ENCODE results near the gene RECK.

Gene RECK

DNA sequence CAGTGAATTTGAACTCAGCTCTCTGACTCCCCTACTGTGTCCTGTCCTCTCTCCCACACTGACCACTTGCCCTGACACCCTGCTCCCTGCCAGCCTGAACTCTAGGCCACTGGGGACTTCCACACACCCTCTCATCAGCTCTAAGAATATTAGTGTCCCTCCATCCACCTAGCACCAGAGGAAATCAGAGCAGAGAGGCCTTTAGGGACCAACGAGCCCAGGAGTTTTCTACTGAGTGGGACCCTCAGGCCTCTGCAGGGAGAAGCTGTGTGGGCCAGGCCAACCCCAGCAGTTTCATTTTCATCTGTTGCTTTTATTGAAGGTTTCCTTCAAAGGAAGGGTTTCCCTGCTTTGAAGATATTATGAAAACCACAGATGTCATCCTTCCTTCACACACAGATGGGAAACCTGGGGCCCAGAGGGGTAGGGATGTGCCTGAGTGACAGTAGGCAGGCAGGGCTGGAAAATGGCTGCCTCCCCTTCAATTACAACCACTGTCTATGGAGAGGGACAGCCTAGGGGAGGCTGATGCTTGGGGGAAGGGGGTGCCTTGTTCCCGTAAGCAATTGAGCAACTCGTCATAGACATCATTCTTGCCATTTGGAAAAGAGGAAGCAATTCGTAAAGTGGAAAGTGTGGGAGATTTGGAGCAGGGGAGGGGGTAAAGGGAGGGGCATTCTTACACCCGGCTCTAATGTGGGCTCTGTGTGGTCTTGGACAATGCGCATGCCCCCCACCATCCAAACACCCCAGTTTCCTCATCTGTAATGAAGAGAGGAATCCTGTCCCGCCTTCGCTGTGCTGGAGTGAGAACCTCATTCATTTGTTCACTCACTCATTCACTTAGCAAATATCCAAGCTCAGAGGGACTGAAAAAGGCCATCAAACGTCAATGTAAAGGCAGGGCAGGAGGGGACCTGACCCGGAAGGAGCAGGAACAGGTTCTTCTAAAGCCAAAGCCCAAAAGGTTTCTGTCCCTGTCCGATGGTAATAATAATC lies 103.7 kb downstream of the RECK start:
- DNase-seq (ENCODE audit: low spot score), result no peak

GRCh38 chr9:36141288-36141687 lies 104.6 kb downstream of the RECK start:
- peak; percentile 47 for DNase-seq (ENCODE audit: low spot score)

DNA sequence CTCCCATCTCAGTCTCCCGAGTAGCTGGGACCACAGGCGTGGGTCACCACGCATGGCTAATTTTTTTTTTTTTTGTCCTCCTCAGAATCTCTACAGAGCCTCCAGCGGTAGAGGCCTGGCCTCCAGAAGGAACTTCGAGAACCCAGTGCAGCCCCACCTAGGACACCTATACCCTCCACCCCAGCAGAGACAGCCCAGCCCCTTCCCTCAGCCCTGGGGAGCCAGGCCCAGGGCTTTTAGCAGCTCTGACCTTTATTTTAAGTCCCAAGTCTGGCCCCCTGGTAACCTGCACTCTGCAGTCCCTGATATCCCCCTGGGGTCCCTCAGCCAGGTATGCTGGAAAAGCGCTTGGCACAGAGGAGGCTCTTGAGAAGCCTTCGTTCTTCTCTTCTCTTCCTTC lies 105.0 kb downstream of the RECK start:
- no peak for DNase-seq (ENCODE audit: low spot score)

- DNase-seq (ENCODE audit: low spot score), result no peak
These were observed 106.0 kb downstream of the RECK start for GRCh38 chr9:36142510-36143244.

DNA sequence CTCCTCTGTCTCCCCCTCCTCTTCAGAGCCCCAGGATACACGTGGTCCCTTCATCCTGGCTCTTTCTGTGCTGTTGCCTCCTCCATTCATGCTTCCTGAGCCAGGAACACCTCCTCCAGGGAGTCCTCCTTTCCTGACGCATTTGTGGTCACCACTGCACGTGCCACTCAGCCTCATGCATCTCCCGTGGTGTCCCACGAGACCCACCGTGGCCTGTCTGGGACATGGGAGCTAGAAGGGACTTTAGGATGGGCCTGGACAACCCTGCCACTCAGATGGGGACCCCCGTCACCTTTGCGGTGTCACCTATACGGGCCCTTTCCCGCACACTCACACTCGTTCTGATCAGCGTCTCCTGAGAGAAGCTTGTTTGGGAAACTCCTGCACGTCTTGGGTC lies 106.5 kb downstream of the RECK start:
- no peak for DNase-seq (ENCODE audit: low spot score)

GRCh38 chr9:36144309-36145232 lies 107.9 kb downstream of the RECK start:
- no peak for DNase-seq (ENCODE audit: low spot score)

DNA sequence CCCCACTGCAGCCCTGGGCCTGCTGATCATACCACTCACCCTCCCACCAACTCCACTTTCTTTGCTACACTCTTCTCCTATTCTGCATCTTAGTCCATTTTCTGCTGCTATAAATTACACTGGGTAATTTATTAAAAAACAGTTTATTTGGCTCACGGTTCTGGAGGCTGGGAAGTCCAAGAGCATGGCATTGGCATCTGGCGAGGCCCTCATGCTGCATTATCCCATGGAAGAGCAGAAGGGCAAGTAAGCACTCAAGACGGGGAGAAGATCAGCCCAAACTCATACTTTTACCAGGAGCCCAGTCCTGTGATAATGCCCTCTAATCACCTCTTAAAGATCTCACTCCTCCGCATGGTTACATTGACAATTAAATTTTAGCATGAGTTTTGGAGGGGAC lies 109.3 kb downstream of the RECK start:
- no peak for DNase-seq (ENCODE audit: low spot score)

DNA sequence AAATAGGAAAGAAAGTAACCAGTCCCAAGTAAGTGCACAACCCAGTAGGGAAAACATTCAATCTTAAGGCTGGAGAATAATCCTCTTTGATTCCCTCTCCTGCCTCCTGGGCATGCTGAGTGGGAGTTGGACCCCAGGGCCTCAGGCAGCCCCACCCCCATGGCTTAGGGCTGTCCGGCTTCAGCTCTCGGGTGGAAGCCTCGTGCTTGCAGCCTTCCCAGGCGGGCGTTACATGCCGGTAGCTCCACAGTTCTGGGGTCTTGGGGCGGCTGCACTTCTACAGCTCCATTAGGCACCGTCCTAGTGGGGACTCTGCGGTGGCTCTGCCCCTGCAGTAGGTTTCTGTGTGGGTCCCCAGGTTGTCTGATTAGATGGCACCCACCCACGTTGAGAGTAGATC lies 109.9 kb downstream of the RECK start:
- no peak for DNase-seq (ENCODE audit: low spot score)

GRCh38 chr9:36147441-36148175 lies 110.9 kb downstream of the RECK start:
- no peak for DNase-seq (ENCODE audit: low spot score)

GRCh38 chr9:36148311-36149051 lies 111.8 kb downstream of the RECK start:
- DNase-seq (ENCODE audit: low spot score), result peak; percentile 94

DNA sequence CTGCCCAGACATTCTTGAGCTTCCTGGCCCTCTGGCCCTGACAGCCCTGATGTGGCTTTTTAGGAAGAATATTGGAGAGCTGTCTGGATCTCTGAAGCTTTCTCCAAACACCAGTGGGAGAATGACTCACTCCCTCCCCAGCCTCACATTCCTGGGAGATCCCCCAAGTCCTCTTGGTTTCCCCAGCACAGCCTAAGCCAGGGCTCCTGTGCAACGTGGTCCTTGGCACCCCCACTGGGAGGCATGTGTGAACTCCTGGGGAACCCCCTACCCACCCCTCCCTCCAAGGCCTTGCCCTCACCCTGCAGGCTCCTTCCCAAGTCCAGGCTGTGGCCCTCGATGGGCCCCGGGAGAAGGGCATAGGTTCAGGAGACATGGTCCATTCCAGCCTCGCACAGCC lies 112.5 kb downstream of the RECK start:
- DNase-seq (ENCODE audit: low spot score), result peak; percentile 88

DNA sequence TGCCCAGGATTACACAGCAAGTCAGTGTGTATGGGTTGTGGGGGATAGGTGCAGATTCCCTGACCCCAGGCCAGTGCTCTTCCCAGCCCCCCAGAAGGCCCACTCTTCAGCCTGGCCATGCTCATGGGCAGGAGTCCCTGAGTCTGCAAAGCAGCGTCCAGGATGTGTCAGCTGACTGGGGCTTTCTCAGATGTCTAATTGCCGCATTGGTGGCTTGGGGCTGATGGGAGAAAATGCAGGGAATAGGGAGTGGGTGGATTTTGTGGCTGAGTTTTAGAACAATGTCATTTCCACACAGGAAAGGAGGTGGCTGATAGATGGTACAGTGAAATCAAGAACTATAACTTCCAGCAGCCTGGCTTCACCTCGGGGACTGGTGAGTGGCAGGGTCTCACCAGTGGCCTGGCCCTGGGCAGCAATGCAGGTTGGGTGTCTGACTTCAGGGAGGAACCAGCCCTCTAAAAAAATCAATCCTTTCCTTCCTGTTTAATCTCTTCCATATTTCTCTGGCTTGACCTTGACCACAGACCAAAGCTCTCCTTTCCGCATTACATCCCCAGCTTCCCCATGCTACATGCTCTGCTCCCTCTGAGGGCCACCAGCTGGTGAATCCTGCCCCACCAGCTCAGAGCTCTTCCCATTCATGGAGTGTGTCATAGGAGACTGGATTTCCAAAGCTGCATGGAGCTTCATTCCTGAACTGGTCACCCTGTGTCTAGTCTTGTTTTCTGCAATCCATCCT lies 114.0 kb downstream of the RECK start:
- peak; percentile 38 for DNase-seq (ENCODE audit: low spot score)

- peak; percentile 44 for DNase-seq (ENCODE audit: low spot score)
These were observed 114.8 kb downstream of the RECK start for GRCh38 chr9:36151316-36152210.

GRCh38 chr9:36152741-36153438 lies 116.2 kb downstream of the RECK start:
- no peak for DNase-seq (ENCODE audit: low spot score)

- DNase-seq (ENCODE audit: low spot score), result no peak
These were observed 117.0 kb downstream of the RECK start for GRCh38 chr9:36153746-36154145.

DNA sequence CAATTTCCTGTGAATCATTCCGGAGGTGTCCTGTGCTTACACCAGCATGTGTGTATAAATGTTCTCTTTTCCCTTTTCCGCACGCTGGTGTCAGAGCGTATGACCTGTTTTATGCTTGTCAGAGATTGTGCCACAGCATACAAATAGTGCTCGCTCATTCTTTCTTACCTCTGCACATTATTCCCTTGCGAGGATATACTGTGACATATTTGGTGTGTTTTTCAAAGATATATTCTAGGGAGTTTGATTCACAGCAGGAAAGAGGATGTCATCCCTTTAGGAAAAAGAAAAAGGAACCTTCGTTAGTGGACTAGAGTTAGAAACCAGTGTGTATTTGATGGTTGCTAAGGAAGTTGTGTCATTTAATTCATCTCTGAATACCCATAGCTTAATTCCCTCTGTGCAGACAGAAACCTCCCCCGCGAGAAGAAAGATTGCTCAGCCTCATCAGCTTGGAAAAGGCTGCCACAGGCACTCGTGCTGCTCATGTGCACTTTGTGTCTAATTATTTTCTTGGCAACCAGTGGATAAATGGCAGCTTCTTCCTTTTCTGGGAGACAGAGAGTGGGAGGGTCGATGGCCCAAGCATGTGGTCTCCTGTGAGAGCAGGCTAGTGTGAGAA lies 117.7 kb downstream of the RECK start:
- no peak for DNase-seq (ENCODE audit: low spot score)

- DNase-seq (ENCODE audit: low spot score), result no peak
These were observed 119.4 kb downstream of the RECK start for GRCh38 chr9:36156116-36156515.

DNA sequence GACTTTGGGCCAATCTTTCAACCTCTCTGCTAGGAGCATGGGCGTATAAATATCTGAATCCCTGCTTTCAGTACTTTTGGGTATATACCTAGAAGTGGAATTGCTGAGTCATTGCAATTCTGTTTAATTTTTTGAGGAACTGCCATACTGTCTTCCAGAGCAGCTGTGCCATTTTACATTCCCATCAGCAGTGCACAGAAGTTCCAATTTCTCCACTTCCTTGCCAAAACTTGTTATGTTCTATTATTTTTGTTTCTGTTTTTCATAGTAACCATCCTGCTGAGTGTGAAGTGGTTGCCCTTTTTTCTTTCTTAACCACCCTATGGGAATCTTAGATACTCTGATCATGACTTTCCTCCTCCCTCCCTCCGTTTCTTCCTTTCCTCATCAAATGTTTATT lies 121.4 kb downstream of the RECK start:
- DNase-seq (ENCODE audit: low spot score), result no peak

All from GM03348 (cell line).